MG63 (cell line): ENCODE measurements around the gene TRIM5. TPM values are rescaled to one million over a fixed set of nuclear protein-coding genes. Genes with fewer than 3 reads are reported as not detected.
A peak's percentile ranks its signal among the peaks of the same experiment; 100 is the strongest.
"Not testable (repeated sequence)": the region's sequence is repeated elsewhere in the genome, so short reads cannot be mapped to it uniquely, and the experiment has no call there.

Experiments used
- DNase-seq: peaks from one replicate; pipeline ENCODE4 v3.0.0-alpha.2; 2020
- H3K27me3 ChIP-seq: fragments of 250-450 bp; sonication (Bioruptor Pico); 2 replicates; pipeline ENCODE4 v1.5.1; 2020; ENCODE audit warnings: mild to moderate bottlenecking, moderate library complexity
- H3K36me3 ChIP-seq: fragments of 250-450 bp; sonication (Bioruptor Pico); 2 replicates; pipeline ENCODE4 v1.5.1; 2020; ENCODE audit warnings: mild to moderate bottlenecking, moderate library complexity
- H3K4me3 ChIP-seq: fragments of 250-450 bp; sonication (Bioruptor Pico); 2 replicates; pipeline ENCODE4 v1.5.1; 2020; ENCODE audit warnings: mild to moderate bottlenecking, moderate library complexity
- H3K9me3 ChIP-seq: fragments of 250-450 bp; sonication (Bioruptor Pico); 2 replicates; pipeline ENCODE4 v1.5.1; 2020; ENCODE audit warnings: mild to moderate bottlenecking, moderate library complexity
- total RNA-seq: library from RNA; depleted of rRNA; stranded (reverse); fragments of >200 nt; shearing (Covaris generic); gene quantifications from 2 replicates; pipeline ENCODE4 v1.2.3, GENCODE V29; 2014; ENCODE audit warnings: low replicate concordance

Gene TRIM5
- total RNA-seq, 1 experiment from 2014 or later: 33.9 TPM

DNA sequence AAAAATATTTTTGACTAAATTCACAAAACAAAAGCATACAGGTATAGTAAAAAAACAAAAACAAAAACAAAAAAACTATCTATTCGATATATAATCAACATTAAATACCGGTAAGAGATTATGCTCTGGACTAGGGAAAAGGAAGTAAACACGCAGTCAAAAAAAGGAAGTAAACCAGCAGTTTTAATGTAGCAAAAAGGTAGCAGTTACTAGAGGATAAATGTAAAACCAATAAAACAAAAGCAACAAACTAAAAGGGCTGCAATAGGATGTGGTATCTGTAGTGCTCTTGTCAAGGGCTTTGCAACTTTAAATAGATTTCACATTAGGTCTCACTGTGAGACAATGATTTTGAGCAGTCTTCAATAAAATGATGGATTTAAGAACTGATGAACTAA lies 7.1 kb upstream of the TRIM5 start:
- H3K36me3 ChIP-seq: no peaks in the 10 kb centered on the region

GRCh38 chr11:5691238-5691963 lies 6.5 kb upstream of the TRIM5 start:
- DNase-seq, H3K9me3 ChIP-seq, H3K27me3 ChIP-seq, H3K4me3 ChIP-seq, H3K36me3 ChIP-seq: not testable (repeated sequence)

More for the DNA sequence above, 7.1 kb upstream of the TRIM5 start:
- Histone ChIP-seq H3K4me3 (no peak overlapping the region), H3K27me3 (no peaks in the 10 kb centered on the region), H3K9me3 (no peaks in the 10 kb centered on the region)
- no peak for DNase-seq

GRCh38 chr11:5690736-5691135 lies 5.9 kb upstream of the TRIM5 start:
- peak overlapping the region; percentile 36 for H3K4me3 ChIP-seq
- H3K27me3 ChIP-seq: no peaks in the 10 kb centered on the region
- no peak for DNase-seq
- H3K36me3 ChIP-seq: no peaks in the 10 kb centered on the region
- H3K9me3 ChIP-seq: no peaks in the 10 kb centered on the region

GRCh38 chr11:5690216-5690615 lies 5.3 kb upstream of the TRIM5 start:
- H3K36me3 ChIP-seq: no peaks in the 10 kb centered on the region
- H3K9me3 ChIP-seq: no peaks in the 10 kb centered on the region
- peak overlapping the region; percentile 36 for H3K4me3 ChIP-seq
- DNase-seq: no peak
- no peaks in the 10 kb centered on the region for H3K27me3 ChIP-seq

GRCh38 chr11:5689551-5689983 lies 4.7 kb upstream of the TRIM5 start, which contains the start of gene TRIM22:
TRIM22 (plus strand) TSS chr11:5689790; CDS start chr11:5696233, 6,443 bp downstream.
- Histone ChIP-seq H3K4me3 (peak within 1 kb of the TSS; percentile 36), H3K36me3 (no peaks in the 10 kb centered on the region), H3K27me3 (no peaks in the 10 kb centered on the region), H3K9me3 (no peaks in the 10 kb centered on the region)
- peak; percentile 26 for DNase-seq

- Histone ChIP-seq H3K27me3 (no peaks in the 10 kb centered on the region), H3K4me3 (no peak overlapping the region), H3K36me3 (no peaks in the 10 kb centered on the region), H3K9me3 (no peaks in the 10 kb centered on the region)
- no peak for DNase-seq
These were observed 3.6 kb upstream of the TRIM5 start for GRCh38 chr11:5688482-5688881.

GRCh38 chr11:5686426-5686825 lies 1.6 kb upstream of the TRIM5 start:
- H3K27me3 ChIP-seq: no peaks in the 10 kb centered on the region
- H3K36me3 ChIP-seq: no peaks in the 10 kb centered on the region
- H3K4me3 ChIP-seq: no peak overlapping the region
- DNase-seq: no peak
- H3K9me3 ChIP-seq: no peaks in the 10 kb centered on the region

DNA sequence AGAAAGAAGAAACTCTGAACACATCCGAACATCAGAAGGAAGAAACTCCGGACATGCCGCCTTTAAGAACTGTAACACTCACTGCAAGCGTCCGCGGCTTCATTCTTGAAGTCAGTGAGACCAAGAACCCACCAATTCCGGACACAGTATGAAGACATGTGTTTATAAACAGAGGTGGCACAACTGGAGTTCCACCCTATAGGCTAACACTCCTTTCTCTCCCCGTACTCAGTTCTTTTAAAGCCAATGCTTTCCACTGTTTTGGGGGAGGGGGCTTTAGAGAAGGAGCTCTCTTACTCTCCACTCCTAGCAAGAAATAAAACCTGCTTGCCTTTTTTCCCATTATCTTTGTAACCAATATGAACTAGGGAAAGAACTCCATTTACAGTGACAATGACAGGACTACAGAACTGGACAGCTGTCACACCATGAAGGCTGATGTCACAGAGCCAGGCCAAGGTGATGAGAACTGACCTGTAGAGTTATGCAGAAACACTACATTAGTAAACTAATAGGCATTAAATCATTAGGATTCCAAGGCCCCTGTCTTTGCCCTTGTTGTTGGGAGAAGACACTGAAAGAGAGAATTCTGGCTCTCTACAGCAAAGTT lies 733 bp downstream of the TRIM5 start:
- H3K36me3 ChIP-seq: peaks cover 9% of the 10 kb centered on the region; the same call in 1 of the 2 replicates
- DNase-seq: no peak
- H3K27me3 ChIP-seq: no peaks in the 10 kb centered on the region
- H3K4me3 ChIP-seq: peak overlapping the region; percentile 57
- no peaks in the 10 kb centered on the region for H3K9me3 ChIP-seq

- peak; percentile 15 for DNase-seq
- H3K4me3 ChIP-seq: peak overlapping the region; percentile 57
- H3K36me3 ChIP-seq: peaks cover 15% of the 10 kb centered on the region
- H3K27me3 ChIP-seq, H3K9me3 ChIP-seq: not testable (repeated sequence)
These were observed 1.3 kb downstream of the TRIM5 start for GRCh38 chr11:5683620-5684019.

GRCh38 chr11:5682890-5683441 lies 1.9 kb downstream of the TRIM5 start:
- H3K9me3 ChIP-seq, H3K4me3 ChIP-seq, DNase-seq, H3K27me3 ChIP-seq: not testable (repeated sequence)
- H3K36me3 ChIP-seq: peaks cover 20% of the 10 kb centered on the region

GRCh38 chr11:5679811-5680210 lies 5.1 kb downstream of the TRIM5 start:
- Histone ChIP-seq H3K4me3 (no peak overlapping the region), H3K9me3 (no peaks in the 10 kb centered on the region; the same call in 1 of the 2 replicates), H3K36me3 (peaks cover 27% of the 10 kb centered on the region), H3K27me3 (no peaks in the 10 kb centered on the region)
- no peak for DNase-seq

DNA sequence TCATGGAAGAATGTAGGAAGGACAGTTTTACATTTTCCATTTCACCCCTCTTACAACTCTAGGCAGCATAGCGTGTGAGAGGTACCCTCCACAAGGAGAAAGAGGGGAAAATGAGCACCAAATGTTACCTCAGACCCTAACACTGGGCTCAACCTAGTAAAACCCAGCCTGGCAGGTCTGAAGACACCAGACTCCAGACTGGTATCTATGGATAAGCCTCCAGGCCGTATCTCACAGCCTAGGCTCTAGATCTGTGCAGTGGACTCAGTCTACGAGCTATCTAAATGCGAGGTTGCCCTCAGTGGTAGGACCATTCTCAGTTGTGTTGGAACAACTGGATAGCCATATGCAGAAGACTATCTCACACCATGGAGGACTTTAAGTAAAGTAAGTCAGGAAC lies 10.5 kb downstream of the TRIM5 start:
- no peak overlapping the region for H3K4me3 ChIP-seq
- no peaks in the 10 kb centered on the region; the same call in 1 of the 2 replicates for H3K9me3 ChIP-seq
- no peak for DNase-seq
- no peaks in the 10 kb centered on the region for H3K27me3 ChIP-seq
- H3K36me3 ChIP-seq: peaks cover 23% of the 10 kb centered on the region

DNA sequence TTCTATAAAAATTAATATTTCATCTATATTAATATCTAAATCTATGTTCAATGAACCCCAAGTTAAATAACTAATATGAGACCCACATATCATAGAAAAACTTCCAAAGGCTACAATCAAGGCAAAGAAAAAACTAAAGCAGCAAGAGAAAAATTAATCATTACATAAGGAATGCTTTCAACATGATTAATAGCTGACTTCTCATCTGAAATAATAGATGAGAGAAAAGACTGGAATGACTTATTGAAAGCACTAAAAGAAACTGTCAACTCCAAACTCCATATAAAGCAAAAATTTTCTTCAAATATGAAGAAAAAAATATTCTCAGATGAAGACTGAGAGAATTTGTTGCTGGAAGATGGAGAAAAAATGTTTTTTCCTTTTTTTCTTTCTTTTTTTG lies 13.0 kb downstream of the TRIM5 start:
- DNase-seq: no peak
- H3K36me3 ChIP-seq: peaks cover 9% of the 10 kb centered on the region; the same call in 1 of the 2 replicates
- no peaks in the 10 kb centered on the region for H3K27me3 ChIP-seq
- no peaks in the 10 kb centered on the region for H3K9me3 ChIP-seq
- no peak overlapping the region for H3K4me3 ChIP-seq

DNA sequence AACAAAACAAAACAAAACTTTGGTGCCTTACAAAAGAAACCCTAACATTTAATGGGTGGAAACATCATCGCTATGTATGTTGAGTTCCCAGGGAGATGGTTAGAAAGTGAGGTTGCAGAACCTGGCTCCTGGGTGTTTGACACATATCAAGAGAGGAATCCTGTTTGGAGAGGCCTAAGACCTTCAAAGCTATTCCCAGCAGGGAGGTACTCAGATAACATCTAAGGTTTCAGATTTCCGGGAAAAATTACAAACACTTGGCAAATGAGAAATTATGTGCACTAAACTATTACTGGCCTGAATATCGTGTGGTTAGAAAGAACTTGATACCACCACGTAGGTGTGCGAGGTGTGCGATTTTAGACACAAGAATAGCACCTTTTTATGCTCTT lies 18.5 kb downstream of the TRIM5 start:
- no peaks in the 10 kb centered on the region for H3K27me3 ChIP-seq
- H3K36me3 ChIP-seq: peaks cover 15% of the 10 kb centered on the region
- H3K4me3 ChIP-seq: no peak overlapping the region
- no peak for DNase-seq
- no peaks in the 10 kb centered on the region for H3K9me3 ChIP-seq

GRCh38 chr11:5665746-5666401 lies 19.0 kb downstream of the TRIM5 start:
- Histone ChIP-seq H3K36me3 (peaks cover 15% of the 10 kb centered on the region), H3K4me3 (no peak overlapping the region), H3K27me3 (no peaks in the 10 kb centered on the region), H3K9me3 (no peaks in the 10 kb centered on the region)
- no peak for DNase-seq

- DNase-seq: no peak
- Histone ChIP-seq H3K36me3 (peaks cover 15% of the 10 kb centered on the region), H3K27me3 (no peaks in the 10 kb centered on the region), H3K9me3 (no peaks in the 10 kb centered on the region), H3K4me3 (no peak overlapping the region)
These were observed 19.8 kb downstream of the TRIM5 start for GRCh38 chr11:5665051-5665570.

GRCh38 chr11:5663511-5663910 lies 21.4 kb downstream of the TRIM5 start:
- no peak overlapping the region for H3K4me3 ChIP-seq
- DNase-seq: no peak
- H3K36me3 ChIP-seq: peaks cover 10% of the 10 kb centered on the region
- H3K9me3 ChIP-seq: no peaks in the 10 kb centered on the region
- H3K27me3 ChIP-seq: no peaks in the 10 kb centered on the region
